H9 (cell line): ENCODE measurements around the gene LYPD4. TPM values are rescaled to one million over a fixed set of nuclear protein-coding genes. Genes with fewer than 3 reads are reported as not detected.

ENCODE experiments used
- DNase-seq: peaks from one replicate; pipeline ENCODE4 v3.0.0-alpha.2; 2017
- H2AFZ ChIP-seq: one replicate; pipeline ENCODE4 v1.6.1; 2013; ENCODE audit warnings: mild to moderate bottlenecking, low read length, control low read depth, moderate library complexity
- H2AK5ac ChIP-seq: 2 replicates; pipeline ENCODE4 v1.6.1; 2013; ENCODE audit warnings: low read length, control low read depth, mixed read lengths; ENCODE audit not compliant: insufficient read length
- H2BK120ac ChIP-seq: one replicate; pipeline ENCODE4 v1.6.1; 2013; ENCODE audit warnings: low read depth, mild to moderate bottlenecking, low read length, control low read depth, inconsistent platforms; ENCODE audit not compliant: poor library complexity, severe bottlenecking
- H2BK12ac ChIP-seq: 2 replicates; pipeline ENCODE4 v1.6.1; 2013; ENCODE audit warnings: low read length, control low read depth, mixed read lengths, low read depth; ENCODE audit not compliant: insufficient read length
- H2BK15ac ChIP-seq: 2 replicates; pipeline ENCODE4 v1.6.1; 2013; ENCODE audit warnings: low read depth, low read length, control low read depth
- H2BK20ac ChIP-seq: one replicate; pipeline ENCODE4 v1.6.1; 2013; ENCODE audit warnings: low read depth, mild to moderate bottlenecking, low read length, control low read depth, inconsistent platforms; ENCODE audit not compliant: poor library complexity, severe bottlenecking
- H2BK5ac ChIP-seq: 2 replicates; pipeline ENCODE4 v1.6.1; 2013; ENCODE audit warnings: low read length, control low read depth, mixed read lengths; ENCODE audit not compliant: insufficient read length
- H3K14ac ChIP-seq: 2 replicates; pipeline ENCODE4 v1.6.1; 2013; ENCODE audit warnings: low read length, control low read depth; ENCODE audit not compliant: insufficient read depth
- H3K18ac ChIP-seq: 2 replicates; pipeline ENCODE4 v1.6.1; 2013; ENCODE audit warnings: low read depth, mild to moderate bottlenecking, mixed read lengths, low read length, control low read depth; ENCODE audit not compliant: insufficient read length
- H3K23ac ChIP-seq: 2 replicates; pipeline ENCODE4 v1.6.1; 2013; ENCODE audit warnings: low read length, control low read depth, mixed read lengths, low read depth; ENCODE audit not compliant: insufficient read length
- H3K23me2 ChIP-seq: 2 replicates; pipeline ENCODE4 v1.6.1; 2013; ENCODE audit warnings: low read depth, mild to moderate bottlenecking, mixed read lengths, low read length, control low read depth; ENCODE audit not compliant: insufficient read length, poor library complexity, severe bottlenecking
- H3K27ac ChIP-seq: 2 replicates; pipeline ENCODE4 v1.5.1; 2013; ENCODE audit warnings: low read length, control low read depth, mixed read lengths, low read depth; ENCODE audit not compliant: insufficient read length
- H3K27me3 ChIP-seq: 2 replicates; pipeline ENCODE4 v1.6.1; 2013; ENCODE audit warnings: low read length, control low read depth, inconsistent platforms; ENCODE audit not compliant: insufficient read depth
- H3K4ac ChIP-seq: 2 replicates; pipeline ENCODE4 v1.6.1; 2013; ENCODE audit warnings: low read depth, mild to moderate bottlenecking, control low read depth, inconsistent platforms, low read length, moderate library complexity
- H3K4me1 ChIP-seq: 2 replicates; pipeline ENCODE4 v1.6.1; 2013; ENCODE audit warnings: low read length, control low read depth, inconsistent platforms; ENCODE audit not compliant: insufficient read depth
- H3K4me2 ChIP-seq: 2 replicates; pipeline ENCODE4 v1.6.1; 2013; ENCODE audit warnings: low read length, control low read depth, mixed read lengths; ENCODE audit not compliant: insufficient read length, insufficient read depth
- H3K56ac ChIP-seq: 2 replicates; pipeline ENCODE4 v1.6.1; 2013; ENCODE audit warnings: low read depth, mild to moderate bottlenecking, mixed read lengths, low read length, control low read depth; ENCODE audit not compliant: insufficient read length
- H3K79me1 ChIP-seq: 2 replicates; pipeline ENCODE4 v1.6.1; 2013; ENCODE audit warnings: low read depth, mild to moderate bottlenecking, moderate library complexity, low read length, control low read depth, inconsistent platforms; ENCODE audit not compliant: insufficient read depth, poor library complexity, severe bottlenecking
- H3K79me2 ChIP-seq: 2 replicates; pipeline ENCODE4 v1.6.1; 2013; ENCODE audit warnings: low read length, control low read depth, inconsistent platforms; ENCODE audit not compliant: insufficient read depth
- H3K9ac ChIP-seq: 2 replicates; pipeline ENCODE4 v1.6.1; 2013; ENCODE audit warnings: low read length, control low read depth, mixed read lengths; ENCODE audit not compliant: insufficient read length; ENCODE audit errors: extremely low read depth
- H3K9me3 ChIP-seq: one replicate; pipeline ENCODE4 v1.6.1; 2013; ENCODE audit warnings: low read depth, low read length, inconsistent platforms; ENCODE audit not compliant: control insufficient read depth
- H3T11ph ChIP-seq: one replicate; pipeline ENCODE4 v1.6.1; 2013; ENCODE audit warnings: mild to moderate bottlenecking, low read length, control low read depth, inconsistent platforms
- H4K20me1 ChIP-seq: one replicate; pipeline ENCODE4 v1.6.1; 2013; ENCODE audit not compliant: control insufficient read depth, insufficient read length, insufficient read depth
- H4K5ac ChIP-seq: 2 replicates; pipeline ENCODE4 v1.6.1; 2013; ENCODE audit warnings: low read depth, mild to moderate bottlenecking, mixed read lengths, low read length, control low read depth; ENCODE audit not compliant: insufficient read length
- H4K8ac ChIP-seq: replicated peaks from 2 replicates; pipeline ENCODE4 v1.6.1; 2013; ENCODE audit warnings: low read length, control low read depth, mixed read lengths, low read depth; ENCODE audit not compliant: insufficient read length
- H4K91ac ChIP-seq: 2 replicates; pipeline ENCODE4 v1.6.1; 2013; ENCODE audit warnings: low read depth, mild to moderate bottlenecking, moderate library complexity, mixed read lengths, low read length, control low read depth; ENCODE audit not compliant: insufficient read length
- H3K27ac Mint-ChIP-seq, 3 experiments: 2 replicates in 2 of 3; 3 replicates in 1 of 3; pipeline ENCODE4 v1.8.0; 2020 to 2021; ENCODE audit warnings: mixed read lengths in 3 of 3, mild to moderate bottlenecking in 1 of 3, moderate library complexity in 1 of 3
- H3K27me3 Mint-ChIP-seq: 2 replicates; pipeline ENCODE4 v1.8.0; 2021; ENCODE audit warnings: low read depth, mild to moderate bottlenecking, moderate library complexity, mixed read lengths
- H3K36me3 Mint-ChIP-seq, 3 experiments: 2 replicates in 2 of 3; 3 replicates in 1 of 3; pipeline ENCODE4 v1.8.0; 2020 to 2021; ENCODE audit warnings: low read depth in 3 of 3, mixed read lengths in 3 of 3; ENCODE audit not compliant: insufficient read depth in 1 of 3
- H3K4me1 Mint-ChIP-seq, 2 experiments: 2 replicates each; pipeline ENCODE4 v1.8.0; 2020; ENCODE audit warnings: mixed read lengths in 2 of 2
- H3K4me3 Mint-ChIP-seq, 2 experiments: 2 replicates in 1 of 2; 3 replicates in 1 of 2; pipeline ENCODE4 v1.8.0; 2020 to 2021; ENCODE audit warnings: mild to moderate bottlenecking in 2 of 2, mixed read lengths in 2 of 2, moderate library complexity in 1 of 2
- H3K9me3 Mint-ChIP-seq, 2 experiments: 2 replicates in 1 of 2; 3 replicates in 1 of 2; pipeline ENCODE4 v1.8.0; 2020; ENCODE audit warnings: mild to moderate bottlenecking in 2 of 2, mixed read lengths in 2 of 2, moderate library complexity in 1 of 2
- CTCF ChIP-seq: fragments of 200-600 bp; sonication (generic); conservative IDR thresholded peaks from 3 replicates; pipeline ENCODE4 v1.8.0; 2021; ENCODE audit warnings: antibody characterized with exemption, mild to moderate bottlenecking
- WGBS: extraction: QIAGEN DNeasy Blood & Tissue Kit; methylation state at CpG from one replicate; pipeline ENCODE4 v1.1.7; 2013; ENCODE audit warnings: missing lambda C conversion rate, low lambda C conversion rate, mixed read lengths; ENCODE audit not compliant: insufficient read length; ENCODE audit errors: extremely low coverage; 5-methylcytosine and 5-hydroxymethylcytosine counted together
- total RNA-seq: library from RNA; stranded (reverse); gene quantifications from 2 replicates; pipeline ENCODE4 v1.2.1, GENCODE V29; 2021

LYPD4 gene
- total RNA-seq, 1 experiment from 2014 or later, result not detected

GRCh38 chr19:41860419-41861115 is 16.1 kb upstream of the LYPD4 start:
- H3K27me3 Mint-ChIP-seq, result peaks cover 14% of the 10 kb centered on the region
- H2BK12ac ChIP-seq, result no peak overlapping the region
- peak overlapping the region; percentile 27 for H2BK5ac ChIP-seq
- H2BK120ac ChIP-seq, result no peak overlapping the region
- H4K20me1 ChIP-seq, result no peaks in the 10 kb centered on the region
- no peaks in the 10 kb centered on the region for H3K9me3 ChIP-seq
- peak overlapping the region; percentile 90 for H3K4me2 ChIP-seq
- peaks cover 17% of the 10 kb centered on the region for H3K79me1 ChIP-seq
- no peaks in the 10 kb centered on the region; the same call in 1 of the 2 replicates for H3K4me1 ChIP-seq
- peak overlapping the region; percentile 99 for H3K9ac ChIP-seq
- H3K27ac Mint-ChIP-seq, result peak overlapping the region; percentile 94 to 99 (median 97)
- no peak overlapping the region for H3T11ph ChIP-seq
- H3K23me2 ChIP-seq, result peaks cover 9% of the 10 kb centered on the region
- H3K27ac ChIP-seq, result no peak overlapping the region
- no peak overlapping the region for H2BK20ac ChIP-seq
- H2AFZ ChIP-seq, result no peak overlapping the region
- H3K4me1 Mint-ChIP-seq, result peaks cover 34 to 42% of the 10 kb centered on the region in 2 experiments
- no peak overlapping the region for H4K8ac ChIP-seq
- H3K56ac ChIP-seq, result no peak overlapping the region
- H3K4ac ChIP-seq, result peak overlapping the region; percentile 82
- peak overlapping the region; percentile 98 for H3K14ac ChIP-seq
- no peak overlapping the region for H2BK15ac ChIP-seq
- no peak overlapping the region for H2AK5ac ChIP-seq
- peak overlapping the region; percentile 84 to 96 for H3K4me3 Mint-ChIP-seq
- peaks cover 45 to 51% (median 50%) of the 10 kb centered on the region in 3 experiments for H3K36me3 Mint-ChIP-seq
- H3K23ac ChIP-seq, result no peak overlapping the region
- no peak for DNase-seq
- no peak for TF ChIP-seq CTCF
- no peak overlapping the region for H4K91ac ChIP-seq
- H3K9me3 Mint-ChIP-seq, result no peaks in the 10 kb centered on the region; a peak in 1 of 5 replicates
- peak overlapping the region; percentile 34 for H4K5ac ChIP-seq
- H3K79me2 ChIP-seq, result peaks cover 29% of the 10 kb centered on the region
- H3K18ac ChIP-seq, result peak overlapping the region; percentile 90
- WGBS, result no CpG with 5 or more reads among the region's 45 CpGs
- no peaks in the 10 kb centered on the region for H3K27me3 ChIP-seq
